ENCODE measurements around the gene H2BW2. TPM values are rescaled to one million over a fixed set of nuclear protein-coding genes. Genes with fewer than 3 reads are reported as not detected.

The H2BW2 gene
- total and polyA plus RNA-seq, 9 of the 15 experiments (the other 6 are each of a cell fraction or from before 2014, with no cell fraction given), result not detected

- in situ Hi-C loops (cut with MboI), result no loop called here
- no peak for FAIRE-seq
- no peaks in the 10 kb centered on the region; a peak in 2 of 5 replicates for H3K27me3 ChIP-seq (ENCODE audit: control insufficient read depth in 2 of 2, insufficient read depth in 2 of 2, low read length in 2 of 2)
Measured at GRCh38 chrX:103999234-103999633, 40.5 kb upstream of the H2BW2 start.

More at GRCh38 chrX:103999234-103999633, 40.5 kb upstream of the H2BW2 start:
- BruUV-seq (replicated peaks), result no TSS peak
- intact Hi-C loops (cut with micrococcal nuclease), result no loop called here
- POLR2A ChIA-PET, result no interaction called here
- Histone ChIP-seq H3K9ac (ENCODE audit: insufficient read depth in 1 of 2, low read depth in 2 of 2, low read length in 2 of 2) (no peak overlapping the region), H3K4me1 (replicated peaks in 1 of 2; ENCODE audit: control insufficient read depth in 2 of 2, insufficient read depth in 2 of 2, low read length in 2 of 2) (no peaks in the 10 kb centered on the region), H3K4me2 (ENCODE audit: insufficient read depth, low read length) (no peak overlapping the region), H2AFZ (ENCODE audit: low read depth, low read length) (no peak overlapping the region), H3K27ac (ENCODE audit: extremely low read depth, low read depth, low read length) (no peak overlapping the region), H3K4me3 (no peak overlapping the region), H4K20me1 (replicated peaks; ENCODE audit: control insufficient read depth, insufficient read depth, low read length) (no peaks in the 10 kb centered on the region), H3K79me2 (ENCODE audit: control insufficient read depth, insufficient read depth, low read length) (no peaks in the 10 kb centered on the region), H3K9me3 (replicated peaks; ENCODE audit: control insufficient read depth, insufficient read depth, low read depth, low read length) (no peaks in the 10 kb centered on the region), H3K9me1 (ENCODE audit: control insufficient read depth, insufficient read depth, low read length) (no peaks in the 10 kb centered on the region), H3K36me3 (ENCODE audit: control insufficient read depth, insufficient read depth, low read length) (no peaks in the 10 kb centered on the region)
- CTCF ChIA-PET (ENCODE audit: low intra/inter-chr PET ratio), result no interaction called here
- ATAC-seq, result no peak
- TF ChIP-seq KLF16 (IDR thresholded peaks at IDR 0.05) (no peak), ZNF253 (CRISPR knock-in tag; conservative IDR thresholded peaks at IDR 0.05) (no peak), HNRNPK (IDR thresholded peaks at IDR 0.05; ENCODE audit: low read depth, low read length, poor library complexity, severe bottlenecking) (no peak), FUS (optimal IDR thresholded peaks at IDR 0.05; ENCODE audit: low read depth, low read length) (no peak), TAL1 (IDR thresholded peaks at IDR 0.05) (no peak), MAX (CRISPR knock-in tag; IDR thresholded peaks at IDR 0.05) (no peak), ZNF586 (CRISPR knock-in tag; conservative IDR thresholded peaks at IDR 0.05) (no peak), ILK (tag; IDR thresholded peaks at IDR 0.05; ENCODE audit: borderline replicate concordance, low read depth) (no peak), CXXC5 (CRISPR knock-in tag; IDR thresholded peaks at IDR 0.05) (no peak), ZNF699 (CRISPR knock-in tag; IDR thresholded peaks at IDR 0.05; ENCODE audit: insufficient replicate concordance) (no peak), CREM (IDR thresholded peaks at IDR 0.05; ENCODE audit: low read depth) (no peak), SAFB (IDR thresholded peaks at IDR 0.05; ENCODE audit: borderline replicate concordance, low read depth, low read length) (no peak), GTF3C2 (IDR thresholded peaks at IDR 0.05; ENCODE audit: borderline replicate concordance, extremely low read depth, insufficient read length) (no peak), TSC22D4 (tag; IDR thresholded peaks at IDR 0.05) (no peak), ZNF77 (CRISPR knock-in tag; IDR thresholded peaks at IDR 0.05) (no peak), THAP12 (CRISPR knock-in tag; IDR thresholded peaks at IDR 0.05) (no peak)
- 0% methylated on average over 4 of the region's 5 CpGs for WGBS (ENCODE audit: insufficient coverage, low coverage, missing lambda C conversion rate)
- DNase-seq (ENCODE audit: extremely low read depth in 1 of 4, low spot score in 3 of 4), result no peak

All from K562 (cell line).